Lung (tissue), 12 donors: Measurements from ENCODE around the gene PRKG1. TPM values are rescaled to one million over a fixed set of nuclear protein-coding genes. Genes with fewer than 3 reads are reported as not detected.
A peak's percentile ranks its signal among the peaks of the same experiment; 100 is the strongest.

ENCODE experiments used
- ATAC-seq: fragments of 200-7000 bp; cut with Tn5 transposase; one replicate; pipeline ENCODE4 v1.9.1; 2020; ENCODE audit warnings: moderate number of reproducible peaks; ENCODE audit not compliant: insufficient read depth, low FRiP score
- DNase-seq, 3 donors: peaks; one replicate each; pipeline ENCODE4 v3.0.0-alpha.2; 2013 to 2017
- H3K27ac ChIP-seq, 2 donors: one replicate each; pipeline ENCODE4 v1.5.1; 2013; ENCODE audit warnings: mild to moderate bottlenecking in 2 of 2, moderate library complexity in 2 of 2, control low read depth in 1 of 2, inconsistent platforms in 1 of 2, low read depth in 1 of 2, low read length in 1 of 2
- H3K27me3 ChIP-seq, 3 donors: one replicate each; pipeline ENCODE4 v1.5.1; 2013; ENCODE audit warnings: low read length in 2 of 3; ENCODE audit not compliant: control insufficient read depth in 3 of 3, insufficient read depth in 3 of 3
- H3K36me3 ChIP-seq, 4 donors: one replicate each; pipeline ENCODE4 v1.5.1; 2013; ENCODE audit warnings: low read length in 4 of 4, mild to moderate bottlenecking in 1 of 4, moderate library complexity in 1 of 4; ENCODE audit not compliant: control insufficient read depth in 4 of 4, insufficient read depth in 4 of 4
- H3K4me1 ChIP-seq, 5 donors: one replicate each; pipeline ENCODE4 v1.5.1; 2013; ENCODE audit warnings: low read length in 5 of 5, mild to moderate bottlenecking in 2 of 5, moderate library complexity in 1 of 5; ENCODE audit not compliant: control insufficient read depth in 5 of 5, insufficient read depth in 5 of 5
- H3K4me3 ChIP-seq: one replicate; pipeline ENCODE4 v1.5.1; 2013; ENCODE audit warnings: mild to moderate bottlenecking, control low read depth, moderate library complexity
- H3K9ac ChIP-seq, 2 donors: one replicate each; pipeline ENCODE4 v1.5.1; 2013; ENCODE audit warnings: low read length in 2 of 2, control low read depth in 1 of 2; ENCODE audit not compliant: insufficient read depth in 1 of 2
- H3K9me3 ChIP-seq, 4 donors: one replicate each; pipeline ENCODE4 v1.5.1; 2013; ENCODE audit warnings: low read length in 3 of 4, mild to moderate bottlenecking in 1 of 4, moderate library complexity in 1 of 4; ENCODE audit not compliant: control insufficient read depth in 4 of 4, insufficient read depth in 3 of 4
- CTCF ChIP-seq: IDR thresholded peaks from 2 replicates; pipeline ENCODE4 v1.5.1; 2012; ENCODE audit warnings: mild to moderate bottlenecking; ENCODE audit errors: control extremely low read depth, extremely low read depth
- WGBS, 2 donors: extraction: QIAGEN DNeasy Blood & Tissue Kit; methylation state at CpG; one replicate each; pipeline ENCODE4 v1.1.7; 2013; 5-methylcytosine and 5-hydroxymethylcytosine counted together
- polyA plus RNA-seq, 2 donors: library from polyadenylated mRNA; stranded (reverse); fragments of 200-250 nt; gene quantifications; one replicate each; pipeline ENCODE4 v1.2.1, GENCODE V29; 2013
- total RNA-seq, 2 donors: library from RNA; depleted of rRNA in 1 of 2; stranded (reverse); fragments of >200 nt in 1 of 2; gene quantifications; one replicate each; pipeline ENCODE4 v1.2.1, GENCODE V29; 2014 to 2021
- donor health status: control.
- donor health status: control.
- donor health status: Bipolar disorder and iron deficiency.
- donor health status: healthy.
- donor health status: DM: yes; HTN: yes; CAD: no.

The PRKG1 gene
- total and polyA plus RNA-seq, 4 donors: 2.1 to 50.8 (median 15.1) TPM

DNA sequence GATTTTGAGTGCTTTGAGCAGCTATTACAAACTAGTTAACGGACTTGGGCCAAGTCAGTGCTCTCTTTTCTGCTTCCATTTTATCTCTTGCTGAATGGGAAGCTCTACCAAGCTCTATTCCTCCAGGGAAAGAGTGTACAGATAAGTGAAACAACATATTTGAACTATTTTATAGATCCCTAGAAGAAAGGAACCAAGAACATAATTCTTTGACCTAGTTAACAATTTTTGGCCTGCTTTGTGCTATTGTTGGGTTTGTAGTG, 244.8 kb downstream of the PRKG1 start:
- WGBS, 2 donors: 63 to 83% methylated on average over 1 of the region's 1 CpG
- H3K9ac ChIP-seq: no peak overlapping the region
- H3K36me3 ChIP-seq: no peaks in the 10 kb centered on the region
- no peak for ATAC-seq
- no peaks in the 10 kb centered on the region for H3K9me3 ChIP-seq
- TF ChIP-seq CTCF: no peak
- peaks cover 0 to 10% (median 0%) of the 10 kb centered on the region in 5 donors for H3K4me1 ChIP-seq
- no peak overlapping the region for H3K4me3 ChIP-seq
- H3K27ac ChIP-seq: no peak overlapping the region
- DNase-seq: peak in 1 of 3 donors; percentile 24
- no peaks in the 10 kb centered on the region for H3K27me3 ChIP-seq

GRCh38 chr10:51321300-51321699, 247.0 kb downstream of the PRKG1 start:
- WGBS, 2 donors: 88 to 93% methylated on average over 3 of the region's 3 CpGs
- H3K4me3 ChIP-seq: no peak overlapping the region
- no peak for DNase-seq
- no peak overlapping the region for H3K9ac ChIP-seq
- peaks cover 0 to 8% (median 0%) of the 10 kb centered on the region in 5 donors for H3K4me1 ChIP-seq
- ATAC-seq: no peak
- no peaks in the 10 kb centered on the region for H3K27me3 ChIP-seq
- no peaks in the 10 kb centered on the region for H3K36me3 ChIP-seq
- no peak for TF ChIP-seq CTCF
- no peaks in the 10 kb centered on the region for H3K9me3 ChIP-seq
- H3K27ac ChIP-seq: no peak overlapping the region

DNA sequence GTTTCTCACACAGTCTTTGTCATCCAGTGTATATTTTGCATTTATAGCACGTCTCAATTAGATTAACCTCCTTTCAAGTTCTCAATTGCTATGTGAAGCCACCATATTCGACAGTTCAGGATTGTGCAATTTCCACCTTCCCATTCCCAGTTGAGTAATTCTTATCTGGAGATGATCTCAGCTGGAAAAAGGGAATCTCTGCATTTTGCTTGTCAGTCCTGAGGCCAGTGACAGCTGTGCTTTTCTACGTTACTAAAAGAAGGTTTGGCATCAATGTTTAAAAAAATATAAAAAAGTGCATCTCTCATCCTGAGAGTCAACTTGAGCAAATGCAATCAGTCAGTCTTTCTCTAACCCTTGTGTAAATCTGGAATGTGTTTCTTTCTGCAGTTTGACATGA, 247.7 kb downstream of the PRKG1 start:
- TF ChIP-seq CTCF: no peak
- Histone ChIP-seq H3K4me1 (peaks cover 0 to 8% (median 0%) of the 10 kb centered on the region in 5 donors), H3K27ac (no peak overlapping the region), H3K9me3 (no peaks in the 10 kb centered on the region), H3K27me3 (no peaks in the 10 kb centered on the region), H3K9ac (no peak overlapping the region), H3K36me3 (no peaks in the 10 kb centered on the region), H3K4me3 (no peak overlapping the region)
- DNase-seq (peak in 2 of 3 donors; percentile 29 to 40), ATAC-seq (no peak)
- WGBS, 2 donors: 60 to 62% methylated on average over 3 of the region's 3 CpGs

GRCh38 chr10:51325649-51326048, 251.4 kb downstream of the PRKG1 start:
- WGBS, 2 donors: 87 to 89% methylated on average over 2 of the region's 2 CpGs
- no peak for TF ChIP-seq CTCF
- no peak for ATAC-seq
- Histone ChIP-seq H3K36me3 (no peaks in the 10 kb centered on the region), H3K9me3 (no peaks in the 10 kb centered on the region), H3K9ac (no peak overlapping the region), H3K4me3 (no peak overlapping the region), H3K4me1 (peaks cover 0 to 8% (median 0%) of the 10 kb centered on the region in 5 donors), H3K27ac (no peak overlapping the region), H3K27me3 (no peaks in the 10 kb centered on the region)
- no peak for DNase-seq
